GM18951 (cell line): Measurements from ENCODE around the gene ATP9A.

ENCODE experiments used
- POLR2A ChIP-seq: IDR thresholded peaks from 4 replicates; pipeline ENCODE4 v1.6.1; 2011; ENCODE audit warnings: mild to moderate bottlenecking; ENCODE audit not compliant: insufficient read length, insufficient read depth; ENCODE audit errors: extremely low read depth
- in situ Hi-C: fragments of 300-500 bp; cut with MboI; formaldehyde crosslinking; loops from one replicate; pipeline ENCODE4 v1.12.0; 2022; ENCODE audit warnings: low sequenced_read_pairs, mixed read lengths, inconsistent platforms; ENCODE audit not compliant: unreplicated experiment

ATP9A gene

GRCh38 chr20:51612896-51613295 is 155.3 kb downstream of the ATP9A start:
- TF ChIP-seq POLR2A: no peak
- in situ Hi-C loops: no loop called here

DNA sequence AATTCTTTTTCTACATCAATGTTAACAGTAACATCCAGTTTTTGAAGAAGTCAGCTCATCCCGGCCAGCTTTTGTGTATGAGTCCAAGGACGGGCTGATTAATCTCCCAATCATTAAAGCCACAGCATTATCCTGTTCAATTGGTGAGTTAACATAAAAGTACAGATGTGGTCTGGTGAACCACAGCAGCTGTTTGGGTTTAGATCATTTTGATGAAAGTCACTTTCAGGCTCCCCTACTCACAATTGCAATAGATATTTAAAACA is 156.6 kb downstream of the ATP9A start:
- TF ChIP-seq POLR2A: no peak
- in situ Hi-C loops: no loop called here

DNA sequence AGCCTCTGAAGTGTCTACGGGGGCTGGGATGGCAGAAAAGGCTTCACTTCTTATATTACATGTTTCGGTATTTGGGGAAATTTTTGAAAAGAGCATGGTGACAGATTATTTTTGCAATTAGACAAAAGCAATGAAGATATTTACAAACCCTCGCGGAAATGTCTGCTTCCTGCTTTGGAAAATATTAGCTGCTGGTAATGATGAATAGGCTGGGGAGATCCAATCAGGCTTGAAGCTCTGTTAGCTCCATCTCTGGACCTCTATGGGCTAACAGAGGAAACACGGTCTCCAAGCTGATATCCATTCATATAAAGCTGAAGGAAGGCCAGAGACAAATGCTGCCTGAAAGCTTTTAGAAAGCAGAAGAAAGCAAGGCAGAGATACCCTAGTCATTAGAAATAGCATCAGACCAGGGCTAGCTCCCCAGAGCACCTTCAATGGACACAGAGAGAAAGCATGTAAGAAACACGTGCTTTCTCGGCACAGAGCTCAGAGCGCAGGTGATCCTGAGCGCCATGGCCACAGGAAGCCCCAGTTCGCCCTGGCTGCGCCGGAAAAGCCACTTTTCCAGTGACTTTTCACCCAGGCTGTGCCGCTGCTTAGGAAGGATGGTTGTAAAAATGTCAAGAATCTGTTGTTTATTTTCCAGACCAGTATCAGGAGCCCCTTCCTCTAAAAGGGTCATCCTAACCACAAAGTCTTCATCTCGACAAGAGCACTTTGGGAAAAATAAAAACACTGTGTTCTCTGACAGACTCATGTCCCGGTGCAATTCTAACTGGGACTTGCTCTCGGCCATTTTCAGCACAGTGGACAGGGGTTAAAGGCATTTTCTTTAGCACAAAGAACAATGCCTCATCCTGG is 157.2 kb downstream of the ATP9A start:
- in situ Hi-C loops: no loop called here
- TF ChIP-seq POLR2A: no peak

DNA sequence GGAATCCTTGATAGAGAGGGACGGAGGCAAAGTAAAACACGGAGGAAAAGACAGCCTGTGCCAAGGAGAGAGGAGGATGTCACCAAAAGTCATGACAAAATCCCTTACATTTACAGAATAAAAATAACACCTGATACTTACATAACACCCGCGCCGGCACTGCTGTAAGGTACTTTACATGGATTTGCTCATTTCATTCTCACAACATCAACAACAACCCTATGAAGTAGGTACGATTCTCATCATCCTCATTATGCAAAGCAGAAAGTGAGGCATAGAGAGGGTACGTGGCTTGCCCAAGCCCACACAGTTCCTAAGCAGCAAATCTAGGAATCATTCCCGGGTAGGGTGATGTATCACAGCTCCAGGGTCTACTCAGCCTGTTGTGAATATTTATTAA is 158.1 kb downstream of the ATP9A start:
- in situ Hi-C loops: no loop called here
- no peak for TF ChIP-seq POLR2A

DNA sequence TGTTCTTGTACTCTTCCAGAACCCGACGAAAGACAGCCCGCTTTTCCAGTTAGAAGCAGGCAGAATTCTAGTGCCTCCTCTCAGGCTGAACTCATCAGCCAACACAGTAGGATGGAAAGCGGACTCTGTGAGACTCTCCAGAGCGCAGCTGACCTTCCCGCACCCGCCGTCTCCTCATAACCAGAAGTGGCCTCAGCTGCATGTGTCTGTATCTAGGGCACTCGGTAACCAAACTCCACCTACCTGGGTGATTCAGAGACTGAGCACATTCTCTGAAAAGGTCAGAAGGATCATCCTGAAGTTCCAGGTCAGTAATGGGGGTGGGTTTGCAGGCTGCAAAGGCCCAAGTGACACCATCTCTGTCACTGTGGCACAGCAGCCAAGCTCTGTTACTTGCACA is 158.9 kb downstream of the ATP9A start:
- in situ Hi-C loops: no loop called here
- TF ChIP-seq POLR2A: no peak

- no peak for TF ChIP-seq POLR2A
- in situ Hi-C loops: no loop called here
Observed at GRCh38 chr20:51608061-51608460, 160.1 kb downstream of the ATP9A start.

DNA sequence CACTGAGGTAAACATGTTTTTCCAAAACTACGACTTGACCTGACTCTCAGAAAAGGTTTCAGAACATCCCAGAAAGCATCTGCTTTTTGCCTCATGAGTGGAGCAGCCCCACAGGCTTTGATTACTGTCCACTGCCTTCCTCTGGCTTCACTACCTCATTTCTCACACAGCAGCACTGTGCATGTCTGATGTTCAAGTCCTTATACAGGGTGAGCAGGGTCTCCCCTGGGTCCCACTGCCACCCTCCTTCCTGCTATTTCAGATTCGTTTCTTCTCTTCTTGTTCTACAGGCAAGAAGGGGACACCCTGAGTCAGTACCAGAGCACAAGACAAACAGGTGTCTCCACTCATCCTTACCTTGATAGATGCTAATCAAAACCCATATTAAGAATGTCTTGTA is 161.0 kb downstream of the ATP9A start:
- TF ChIP-seq POLR2A: no peak
- in situ Hi-C loops: no loop called here

- in situ Hi-C loops: no loop called here
- TF ChIP-seq POLR2A: no peak
Observed at GRCh38 chr20:51604851-51605250, 163.3 kb downstream of the ATP9A start.

DNA sequence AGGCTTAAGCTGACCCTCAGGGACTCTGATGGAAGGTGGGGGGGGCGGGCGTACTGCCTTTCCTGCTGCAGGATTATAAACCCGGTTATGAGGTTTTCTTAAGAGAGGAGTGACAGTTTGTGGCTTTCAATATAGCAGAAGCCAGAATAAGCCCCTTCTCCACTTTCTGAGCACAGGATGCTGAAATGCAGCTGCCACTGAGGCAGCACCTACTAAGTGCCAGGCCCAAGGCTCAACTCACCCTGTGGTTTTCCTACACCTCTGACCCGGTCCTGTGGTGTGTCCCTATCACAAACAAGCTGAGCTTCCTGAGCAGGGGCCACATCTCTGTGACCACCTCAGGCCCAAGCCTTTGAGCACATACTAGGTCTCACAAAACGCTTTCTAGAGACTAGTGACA is 166.1 kb downstream of the ATP9A start:
- in situ Hi-C loops: no loop called here
- no peak for TF ChIP-seq POLR2A

DNA sequence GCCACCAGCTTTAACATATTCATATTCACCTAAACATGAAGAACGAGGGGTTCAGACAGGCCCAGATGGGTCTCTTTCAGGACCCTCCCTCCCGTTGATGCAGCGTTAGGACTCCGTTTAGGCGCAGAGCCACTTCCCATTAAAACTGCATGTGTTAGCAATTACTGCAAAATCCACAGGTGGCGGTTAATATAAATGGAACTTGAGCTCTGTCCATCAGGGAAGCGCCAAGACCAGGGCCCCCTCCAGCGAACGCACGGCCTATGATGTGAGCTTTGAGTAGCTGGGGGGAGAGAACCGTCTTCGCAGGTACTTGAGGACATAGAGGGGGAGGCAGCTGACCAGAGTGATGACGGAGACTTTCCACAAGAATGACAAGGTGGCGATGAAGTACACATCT is 167.2 kb downstream of the ATP9A start:
- TF ChIP-seq POLR2A: no peak
- in situ Hi-C loops: no loop called here

DNA sequence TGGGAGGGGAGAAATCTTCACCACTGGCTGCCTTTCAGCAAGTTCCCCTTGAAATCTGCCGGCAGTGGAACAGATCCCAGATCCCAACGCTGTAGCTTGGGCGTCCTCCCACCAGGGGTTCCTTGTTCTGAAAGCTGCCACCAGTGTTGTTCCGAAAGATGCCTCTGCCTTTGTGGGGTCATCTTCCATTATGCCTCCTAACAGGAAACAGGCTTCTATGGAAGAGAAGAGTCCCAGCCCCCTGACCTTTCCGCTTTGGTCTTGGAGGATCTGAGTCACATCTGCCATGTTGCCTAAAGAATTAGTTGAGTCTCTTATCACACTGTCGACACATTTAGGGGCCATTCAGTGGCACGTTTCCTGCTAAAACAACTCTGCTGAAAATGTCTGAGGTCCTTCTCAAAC is 168.2 kb downstream of the ATP9A start:
- in situ Hi-C loops: no loop called here
- no peak for TF ChIP-seq POLR2A

- in situ Hi-C loops: loop anchor here (10.0 kb wide), 1 partner anchor 224 kb away; no protein-coding TSS in a partner anchor
- no peak for TF ChIP-seq POLR2A
Observed at GRCh38 chr20:51598556-51598955, 169.6 kb downstream of the ATP9A start.

DNA sequence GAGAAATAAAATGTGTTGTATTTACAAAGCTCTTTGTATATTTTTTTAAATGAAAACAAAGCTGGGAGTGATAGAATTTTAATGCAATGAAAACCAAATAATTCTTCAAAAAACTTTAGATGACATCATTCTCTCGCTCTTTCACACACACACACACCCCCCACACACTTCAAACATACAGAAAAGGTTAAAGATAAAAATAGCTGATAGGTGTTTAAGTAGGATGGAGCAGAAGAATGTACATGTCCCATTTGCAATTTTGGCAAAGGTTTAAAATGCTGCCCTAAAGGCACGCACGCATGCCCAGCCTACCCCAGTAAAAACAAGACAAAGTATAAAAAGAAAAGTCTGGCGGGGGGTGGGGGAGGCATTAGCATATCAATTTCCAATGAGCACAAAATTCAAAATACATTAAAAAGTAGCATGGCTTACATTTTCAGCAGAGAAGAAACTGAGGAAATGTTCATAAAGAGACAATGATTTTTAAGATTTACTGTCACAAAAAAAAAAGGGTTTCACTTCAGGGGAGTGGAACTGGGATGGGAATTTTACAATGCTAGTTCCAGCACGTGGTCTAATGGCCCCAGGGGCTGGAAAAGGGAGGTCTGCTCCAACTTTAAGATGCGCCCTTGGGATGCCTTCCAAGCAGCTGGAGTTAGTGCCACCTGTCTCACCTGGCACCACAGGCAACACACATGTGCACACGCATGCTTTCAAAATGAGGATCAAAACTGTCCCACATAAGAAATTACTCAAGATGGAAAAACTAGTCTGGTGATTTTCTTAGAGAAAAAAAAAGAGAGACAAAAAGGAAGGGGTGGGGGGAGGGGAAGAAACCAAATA is 170.6 kb downstream of the ATP9A start:
- no peak for TF ChIP-seq POLR2A
- in situ Hi-C loops: loop anchor here (10.0 kb wide), 1 partner anchor 223 kb away; no protein-coding TSS in a partner anchor
